Hematopoietic multipotent progenitor cell treated with erythropoietin and hydrocortisone succinate and interleukin-3 and kit ligand, for 6 days (in vitro differentiated cells): ENCODE data around the gene PIGB.
"Not testable (repeated sequence)": the region's sequence is repeated elsewhere in the genome, so short reads cannot be mapped to it uniquely, and the experiment has no call there.

ENCODE experiments used
- DNase-seq: peaks from one replicate; pipeline ENCODE4 v3.0.0-alpha.2; 2015

PIGB gene

GRCh38 chr15:55383687-55384086, 64.7 kb downstream of the PIGB start:
- DNase-seq: no peak

- no peak for DNase-seq
Measured at GRCh38 chr15:55387027-55387426, 68.0 kb downstream of the PIGB start.

DNA sequence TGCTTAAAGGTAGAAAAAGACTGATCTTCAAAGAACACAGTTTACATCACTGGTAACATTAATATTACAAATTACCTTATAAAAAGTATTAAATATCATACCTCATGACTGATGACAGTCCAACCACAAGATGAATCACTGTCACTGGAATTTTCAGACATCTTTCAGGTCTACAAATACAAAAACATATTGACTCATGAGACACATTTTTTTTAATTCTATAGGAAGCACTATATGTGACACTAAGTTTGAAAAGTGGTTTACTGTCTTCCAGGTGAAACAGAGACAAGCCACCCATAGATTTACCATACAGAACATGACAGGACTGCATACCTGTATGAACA, 70.2 kb downstream of the PIGB start:
- no peak for DNase-seq

GRCh38 chr15:55394694-55395093, 75.7 kb downstream of the PIGB start:
- DNase-seq: peak; percentile 52

- no peak for DNase-seq
Measured at GRCh38 chr15:55398243-55398642, 79.2 kb downstream of the PIGB start.

GRCh38 chr15:55400050-55400449, 81.0 kb downstream of the PIGB start:
- DNase-seq: not testable (repeated sequence)

GRCh38 chr15:55401786-55402246, 82.8 kb downstream of the PIGB start:
- DNase-seq: no peak

GRCh38 chr15:55402707-55403106, 83.7 kb downstream of the PIGB start:
- no peak for DNase-seq

DNA sequence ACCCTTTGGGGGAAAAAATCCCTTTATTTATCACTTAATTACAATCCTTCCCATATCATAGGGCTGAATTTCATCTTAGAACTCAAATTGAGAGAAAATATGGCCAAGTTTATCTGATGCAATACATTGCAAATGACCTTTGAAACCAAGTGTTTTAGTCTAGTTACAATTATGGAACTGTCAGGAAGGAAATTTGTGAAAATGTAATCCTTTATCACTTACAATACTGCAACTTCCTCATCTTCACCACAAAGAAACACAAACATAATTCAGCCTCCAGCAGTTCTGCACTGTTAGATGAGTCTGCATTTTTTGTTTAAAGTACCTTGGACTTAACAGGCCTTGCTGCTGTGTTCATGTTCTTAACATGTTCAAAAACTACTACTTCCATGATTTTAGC, 84.5 kb downstream of the PIGB start:
- DNase-seq: peak; percentile 89
